ENCODE results near the gene DLGAP1.

- TF ChIP-seq EZH2 (IDR thresholded peaks at IDR 0.05; ENCODE audit: insufficient read depth, poor library complexity, severe bottlenecking) (no peak), EZH2phosphoT487 (IDR thresholded peaks at IDR 0.05; ENCODE audit: insufficient read depth, low read depth) (no peak)
Measured at GRCh38 chr18:4125627-4126230, 329.4 kb downstream of the DLGAP1 start.
